ENCODE data around the gene CD58.
A peak's percentile ranks its signal among the peaks of the same experiment; 100 is the strongest.

The CD58 gene

GRCh38 chr1:116490588-116490987, 80.2 kb downstream of the CD58 start:
- no peak overlapping the region for H3K4me3 ChIP-seq (ENCODE audit: control insufficient read depth, low read depth, low read length)
- TF ChIP-seq CTCF (conservative IDR thresholded peaks at IDR 0.05; ENCODE audit: control insufficient read depth, insufficient read depth, low read depth, low read length): no peak
- DNase-seq (ENCODE audit: low read depth): no peak

GRCh38 chr1:116489231-116489697, 81.6 kb downstream of the CD58 start:
- no peak overlapping the region for H3K4me3 ChIP-seq (ENCODE audit: control insufficient read depth, low read depth, low read length)
- no peak for TF ChIP-seq CTCF (conservative IDR thresholded peaks at IDR 0.05; ENCODE audit: control insufficient read depth, insufficient read depth, low read depth, low read length)
- DNase-seq (ENCODE audit: low read depth): no peak

- TF ChIP-seq CTCF (conservative IDR thresholded peaks at IDR 0.05; ENCODE audit: control insufficient read depth, insufficient read depth, low read depth, low read length): no peak
- no peak overlapping the region for H3K4me3 ChIP-seq (ENCODE audit: control insufficient read depth, low read depth, low read length)
- no peak for DNase-seq (ENCODE audit: low read depth)
Observed at GRCh38 chr1:116488071-116488470, 82.8 kb downstream of the CD58 start.

- TF ChIP-seq CTCF (conservative IDR thresholded peaks at IDR 0.05; ENCODE audit: control insufficient read depth, insufficient read depth, low read depth, low read length): no peak
- no peak for DNase-seq (ENCODE audit: low read depth)
- H3K4me3 ChIP-seq (ENCODE audit: control insufficient read depth, low read depth, low read length): no peak overlapping the region
Observed at GRCh38 chr1:116487583-116487982, 83.2 kb downstream of the CD58 start.

GRCh38 chr1:116487031-116487430, 83.8 kb downstream of the CD58 start:
- peak; percentile 70 for DNase-seq (ENCODE audit: low read depth)
- TF ChIP-seq CTCF (conservative IDR thresholded peaks at IDR 0.05; ENCODE audit: control insufficient read depth, insufficient read depth, low read depth, low read length): no peak
- no peak overlapping the region for H3K4me3 ChIP-seq (ENCODE audit: control insufficient read depth, low read depth, low read length)

GRCh38 chr1:116486424-116486823, 84.4 kb downstream of the CD58 start:
- DNase-seq (ENCODE audit: low read depth): peak; percentile 94
- TF ChIP-seq CTCF (conservative IDR thresholded peaks at IDR 0.05; ENCODE audit: control insufficient read depth, insufficient read depth, low read depth, low read length): no peak

GRCh38 chr1:116485976-116486375, 84.8 kb downstream of the CD58 start:
- TF ChIP-seq CTCF (conservative IDR thresholded peaks at IDR 0.05; ENCODE audit: control insufficient read depth, insufficient read depth, low read depth, low read length): no peak
- no peak overlapping the region for H3K4me3 ChIP-seq (ENCODE audit: control insufficient read depth, low read depth, low read length)
- peak; percentile 83 for DNase-seq (ENCODE audit: low read depth)

More at GRCh38 chr1:116486424-116486823, 84.4 kb downstream of the CD58 start:
- no peak overlapping the region for H3K4me3 ChIP-seq (ENCODE audit: control insufficient read depth, low read depth, low read length)
